HEK293 (cell line): ENCODE data around the gene SLC52A3.

Experiments
- KLF1 ChIP-seq: fragments of 450-650 bp; formaldehyde crosslinking; IDR thresholded peaks from 2 replicates; pipeline ENCODE4 v1.5.1; 2016; ENCODE audit warnings: missing biosample characterization, missing genetic modification characterization
- ZNF660 ChIP-seq: fragments of 450-650 bp; IDR thresholded peaks from 2 replicates; pipeline ENCODE4 v1.5.1; 2018; ENCODE audit warnings: missing biosample characterization, mild to moderate bottlenecking, missing genetic modification characterization
- TF ChIP-seq, protein P1 (sequence below): fragments of 450-650 bp; formaldehyde crosslinking; IDR thresholded peaks from 2 replicates; pipeline ENCODE4 v1.5.1; 2016; ENCODE audit warnings: missing biosample characterization, missing genetic modification characterization, borderline replicate concordance
- TF ChIP-seq, protein P2 (sequence below): fragments of 450-650 bp; formaldehyde crosslinking; IDR thresholded peaks from 2 replicates; pipeline ENCODE4 v1.5.1; 2016; ENCODE audit warnings: missing biosample characterization, missing genetic modification characterization, low read depth
- TF ChIP-seq, protein P3 (sequence below): fragments of 450-650 bp; formaldehyde crosslinking; IDR thresholded peaks from 2 replicates; pipeline ENCODE4 v1.5.1; 2016; ENCODE audit warnings: missing biosample characterization, missing genetic modification characterization
- TF ChIP-seq, protein P4 (sequence below): fragments of 450-650 bp; formaldehyde crosslinking; IDR thresholded peaks from 2 replicates; pipeline ENCODE4 v1.5.1; 2016; ENCODE audit warnings: missing biosample characterization, missing genetic modification characterization
- TF ChIP-seq, protein P5 (sequence below): fragments of 450-650 bp; formaldehyde crosslinking; IDR thresholded peaks from 2 replicates; pipeline ENCODE4 v1.5.1; 2017; ENCODE audit warnings: missing biosample characterization, missing genetic modification characterization

DNA sequence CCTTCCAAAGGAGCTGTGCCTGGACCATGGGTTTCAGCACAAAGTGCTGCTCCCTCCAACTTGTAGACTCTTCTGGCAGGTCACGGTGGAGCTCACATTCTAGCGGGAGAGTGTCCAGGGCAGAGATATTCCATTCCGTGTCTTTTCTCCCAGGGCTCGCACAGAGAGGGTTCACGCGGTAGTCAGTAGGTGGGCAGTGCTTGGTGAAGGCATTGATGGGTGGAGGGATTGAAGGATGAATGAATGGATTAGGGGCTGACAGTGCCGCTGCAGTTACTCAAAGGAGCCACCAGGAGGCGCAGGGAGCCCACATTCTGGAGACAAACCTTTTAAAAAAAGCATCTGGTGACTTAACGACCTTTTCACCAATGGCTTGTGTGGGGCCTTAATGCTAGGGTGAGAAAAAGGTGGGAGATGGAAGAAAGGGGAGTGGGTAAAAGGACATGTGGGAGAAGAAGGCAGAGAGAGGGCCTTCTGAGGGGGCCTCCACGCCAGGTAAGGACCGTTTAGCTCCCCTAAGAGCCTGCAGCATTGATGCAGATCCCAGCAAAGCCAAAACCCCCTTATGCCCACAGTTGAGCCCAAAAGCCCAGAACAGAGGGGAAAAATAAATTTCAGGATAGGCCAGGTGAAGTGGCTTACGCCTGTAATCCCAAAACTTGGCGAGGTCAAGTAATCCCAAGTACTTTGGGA, 47.8 kb upstream of the SLC52A3 start:
- TF ChIP-seq, protein P1, sequence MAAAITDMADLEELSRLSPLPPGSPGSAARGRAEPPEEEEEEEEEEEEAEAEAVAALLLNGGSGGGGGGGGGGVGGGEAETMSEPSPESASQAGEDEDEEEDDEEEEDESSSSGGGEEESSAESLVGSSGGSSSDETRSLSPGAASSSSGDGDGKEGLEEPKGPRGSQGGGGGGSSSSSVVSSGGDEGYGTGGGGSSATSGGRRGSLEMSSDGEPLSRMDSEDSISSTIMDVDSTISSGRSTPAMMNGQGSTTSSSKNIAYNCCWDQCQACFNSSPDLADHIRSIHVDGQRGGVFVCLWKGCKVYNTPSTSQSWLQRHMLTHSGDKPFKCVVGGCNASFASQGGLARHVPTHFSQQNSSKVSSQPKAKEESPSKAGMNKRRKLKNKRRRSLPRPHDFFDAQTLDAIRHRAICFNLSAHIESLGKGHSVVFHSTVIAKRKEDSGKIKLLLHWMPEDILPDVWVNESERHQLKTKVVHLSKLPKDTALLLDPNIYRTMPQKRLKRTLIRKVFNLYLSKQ, result no peak
- TF ChIP-seq ZNF660 (tag by site-specific recombination) (no peak), KLF1 (tag by site-specific recombination) (no peak)
- TF ChIP-seq, protein P2, sequence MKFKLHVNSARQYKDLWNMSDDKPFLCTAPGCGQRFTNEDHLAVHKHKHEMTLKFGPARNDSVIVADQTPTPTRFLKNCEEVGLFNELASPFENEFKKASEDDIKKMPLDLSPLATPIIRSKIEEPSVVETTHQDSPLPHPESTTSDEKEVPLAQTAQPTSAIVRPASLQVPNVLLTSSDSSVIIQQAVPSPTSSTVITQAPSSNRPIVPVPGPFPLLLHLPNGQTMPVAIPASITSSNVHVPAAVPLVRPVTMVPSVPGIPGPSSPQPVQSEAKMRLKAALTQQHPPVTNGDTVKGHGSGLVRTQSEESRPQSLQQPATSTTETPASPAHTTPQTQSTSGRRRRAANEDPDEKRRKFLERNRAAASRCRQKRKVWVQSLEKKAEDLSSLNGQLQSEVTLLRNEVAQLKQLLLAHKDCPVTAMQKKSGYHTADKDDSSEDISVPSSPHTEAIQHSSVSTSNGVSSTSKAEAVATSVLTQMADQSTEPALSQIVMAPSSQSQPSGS (tag by site-specific recombination), result no peak
- TF ChIP-seq, protein P3, sequence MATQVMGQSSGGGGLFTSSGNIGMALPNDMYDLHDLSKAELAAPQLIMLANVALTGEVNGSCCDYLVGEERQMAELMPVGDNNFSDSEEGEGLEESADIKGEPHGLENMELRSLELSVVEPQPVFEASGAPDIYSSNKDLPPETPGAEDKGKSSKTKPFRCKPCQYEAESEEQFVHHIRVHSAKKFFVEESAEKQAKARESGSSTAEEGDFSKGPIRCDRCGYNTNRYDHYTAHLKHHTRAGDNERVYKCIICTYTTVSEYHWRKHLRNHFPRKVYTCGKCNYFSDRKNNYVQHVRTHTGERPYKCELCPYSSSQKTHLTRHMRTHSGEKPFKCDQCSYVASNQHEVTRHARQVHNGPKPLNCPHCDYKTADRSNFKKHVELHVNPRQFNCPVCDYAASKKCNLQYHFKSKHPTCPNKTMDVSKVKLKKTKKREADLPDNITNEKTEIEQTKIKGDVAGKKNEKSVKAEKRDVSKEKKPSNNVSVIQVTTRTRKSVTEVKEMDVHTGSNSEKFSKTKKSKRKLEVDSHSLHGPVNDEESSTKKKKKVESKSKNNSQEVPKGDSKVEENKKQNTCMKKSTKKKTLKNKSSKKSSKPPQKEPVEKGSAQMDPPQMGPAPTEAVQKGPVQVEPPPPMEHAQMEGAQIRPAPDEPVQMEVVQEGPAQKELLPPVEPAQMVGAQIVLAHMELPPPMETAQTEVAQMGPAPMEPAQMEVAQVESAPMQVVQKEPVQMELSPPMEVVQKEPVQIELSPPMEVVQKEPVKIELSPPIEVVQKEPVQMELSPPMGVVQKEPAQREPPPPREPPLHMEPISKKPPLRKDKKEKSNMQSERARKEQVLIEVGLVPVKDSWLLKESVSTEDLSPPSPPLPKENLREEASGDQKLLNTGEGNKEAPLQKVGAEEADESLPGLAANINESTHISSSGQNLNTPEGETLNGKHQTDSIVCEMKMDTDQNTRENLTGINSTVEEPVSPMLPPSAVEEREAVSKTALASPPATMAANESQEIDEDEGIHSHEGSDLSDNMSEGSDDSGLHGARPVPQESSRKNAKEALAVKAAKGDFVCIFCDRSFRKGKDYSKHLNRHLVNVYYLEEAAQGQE (tag by site-specific recombination), result no peak
- TF ChIP-seq, protein P4, sequence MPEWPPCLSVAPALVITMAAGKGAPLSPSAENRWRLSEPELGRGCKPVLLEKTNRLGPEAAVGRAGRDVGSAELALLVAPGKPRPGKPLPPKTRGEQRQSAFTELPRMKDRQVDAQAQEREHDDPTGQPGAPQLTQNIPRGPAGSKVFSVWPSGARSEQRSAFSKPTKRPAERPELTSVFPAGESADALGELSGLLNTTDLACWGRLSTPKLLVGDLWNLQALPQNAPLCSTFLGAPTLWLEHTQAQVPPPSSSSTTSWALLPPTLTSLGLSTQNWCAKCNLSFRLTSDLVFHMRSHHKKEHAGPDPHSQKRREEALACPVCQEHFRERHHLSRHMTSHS (tag by site-specific recombination), result no peak
- TF ChIP-seq, protein P5, sequence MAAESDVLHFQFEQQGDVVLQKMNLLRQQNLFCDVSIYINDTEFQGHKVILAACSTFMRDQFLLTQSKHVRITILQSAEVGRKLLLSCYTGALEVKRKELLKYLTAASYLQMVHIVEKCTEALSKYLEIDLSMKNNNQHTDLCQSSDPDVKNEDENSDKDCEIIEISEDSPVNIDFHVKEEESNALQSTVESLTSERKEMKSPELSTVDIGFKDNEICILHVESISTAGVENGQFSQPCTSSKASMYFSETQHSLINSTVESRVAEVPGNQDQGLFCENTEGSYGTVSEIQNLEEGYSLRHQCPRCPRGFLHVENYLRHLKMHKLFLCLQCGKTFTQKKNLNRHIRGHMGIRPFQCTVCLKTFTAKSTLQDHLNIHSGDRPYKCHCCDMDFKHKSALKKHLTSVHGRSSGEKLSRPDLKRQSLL, result no peak
